OCI-LY7 (cell line): ENCODE results near the gene OGFR. TPM values are rescaled to one million over a fixed set of nuclear protein-coding genes. Genes with fewer than 3 reads are reported as not detected.

ENCODE experiments used
- BruUV-seq: library from RNA; stranded (reverse); fragments of 400-500 nt; replicated peaks from 2 replicates; lab custom pipeline; 2021; lab: Mats Ljungman, UMichigan
- CTCF ChIA-PET: fragments of 300-600 bp; sonication (Branson Sonifier 250); formaldehyde crosslinking; loops from one replicate; lab custom pipeline; 2022; ENCODE audit warnings: antibody characterized with exemption; ENCODE audit not compliant: unreplicated experiment; lab: Charles Lee
- POLR2A ChIA-PET: fragments of 300-600 bp; sonication (Branson Sonifier 250); formaldehyde crosslinking; loops from one replicate; lab custom pipeline; 2022; ENCODE audit warnings: antibody characterized with exemption; lab: Charles Lee
- DNase-seq: peaks from one replicate; pipeline ENCODE4 v3.0.0-alpha.2; 2015; ENCODE audit warnings: low spot score
- H2AFZ ChIP-seq: fragments of 200-600 bp; sonication (generic), shearing (Covaris generic); 2 replicates; pipeline ENCODE4 v1.6.1; 2014; ENCODE audit warnings: mild to moderate bottlenecking, antibody characterized with exemption, low read length, moderate library complexity
- H3K27ac ChIP-seq: fragments of 200-600 bp; sonication (generic); 2 replicates; pipeline ENCODE4 v1.5.1; 2014; ENCODE audit warnings: mixed run types, low read depth, mild to moderate bottlenecking, moderate library complexity, low read length, inconsistent platforms; ENCODE audit not compliant: poor library complexity, severe bottlenecking
- H3K36me3 ChIP-seq: fragments of 200-600 bp; sonication (generic); 2 replicates; pipeline ENCODE4 v1.6.1; 2014; ENCODE audit warnings: mild to moderate bottlenecking, antibody characterized with exemption, low read length, moderate library complexity, mixed read lengths; ENCODE audit not compliant: insufficient read depth
- H3K4me1 ChIP-seq: fragments of 200-600 bp; sonication (generic); 2 replicates; pipeline ENCODE4 v1.5.1; 2014; ENCODE audit warnings: mild to moderate bottlenecking, low read length; ENCODE audit not compliant: insufficient read depth, poor library complexity, severe bottlenecking
- H3K4me2 ChIP-seq: fragments of 200-600 bp; sonication (generic); 2 replicates; pipeline ENCODE4 v1.6.1; 2014; ENCODE audit warnings: mild to moderate bottlenecking, low read length
- H3K4me3 ChIP-seq: fragments of 200-600 bp; sonication (generic); 2 replicates; pipeline ENCODE4 v1.5.1; 2014; ENCODE audit warnings: mild to moderate bottlenecking, low read depth, low read length; ENCODE audit not compliant: poor library complexity, severe bottlenecking
- H3K79me2 ChIP-seq: fragments of 200-600 bp; sonication (generic); 2 replicates; pipeline ENCODE4 v1.6.1; 2016; ENCODE audit warnings: low read depth, mild to moderate bottlenecking, low read length, moderate library complexity, mixed read lengths; ENCODE audit not compliant: insufficient read depth
- H3K9me2 ChIP-seq: fragments of 200-600 bp; sonication (generic); 2 replicates; pipeline ENCODE4 v1.6.1; 2016; ENCODE audit warnings: mild to moderate bottlenecking, low read length, mixed read lengths; ENCODE audit not compliant: insufficient read depth
- H3K9me3 ChIP-seq: fragments of 200-600 bp; sonication (generic); 2 replicates; pipeline ENCODE4 v1.6.1; 2014; ENCODE audit warnings: mild to moderate bottlenecking, mixed run types, low read length, mixed read lengths
- H4K20me1 ChIP-seq: fragments of 200-600 bp; sonication (generic); 2 replicates; pipeline ENCODE4 v1.6.1; 2014; ENCODE audit warnings: mild to moderate bottlenecking, antibody characterized with exemption, low read length, moderate library complexity, mixed read lengths; ENCODE audit not compliant: insufficient read depth
- EZH2phosphoT487 ChIP-seq: fragments of 200-600 bp; sonication (generic); IDR thresholded peaks from 2 replicates; pipeline ENCODE4 v1.6.1; 2018; ENCODE audit warnings: low read depth, borderline replicate concordance, mild to moderate bottlenecking, mixed run types, antibody characterized with exemption, low read length, moderate library complexity, mixed read lengths
- intact Hi-C: fragments of 100-400 bp; cut with micrococcal nuclease; formaldehyde crosslinking; loops from one replicate; pipeline ENCODE4 v1.10.0; 2022; ENCODE audit not compliant: unreplicated experiment
- small RNA-seq: library from RNA; depleted of rRNA; stranded (forward); fragments of <200 nt; gene quantifications from one replicate; pipeline ENCODE3, GENCODE V24; 2014
- total RNA-seq, 2 experiments: library from RNA; depleted of rRNA in 1 of 2; stranded (reverse); fragments of >200 nt in 1 of 2; shearing (Covaris generic) in 1 of 2; gene quantifications; 2 replicates each; pipeline ENCODE4 v1.2.3, GENCODE V29; 2014 to 2022
- TF ChIP-seq, protein P1 (sequence below): fragments of 200-600 bp; sonication (generic); conservative IDR thresholded peaks from 2 replicates; pipeline ENCODE4 v1.5.1; 2014; ENCODE audit warnings: mild to moderate bottlenecking, antibody characterized with exemption, low read length, moderate library complexity, mixed read lengths

OGFR gene
- total RNA-seq, 2 experiments from 2014 or later, result 64.8 to 69.9 TPM

DNA sequence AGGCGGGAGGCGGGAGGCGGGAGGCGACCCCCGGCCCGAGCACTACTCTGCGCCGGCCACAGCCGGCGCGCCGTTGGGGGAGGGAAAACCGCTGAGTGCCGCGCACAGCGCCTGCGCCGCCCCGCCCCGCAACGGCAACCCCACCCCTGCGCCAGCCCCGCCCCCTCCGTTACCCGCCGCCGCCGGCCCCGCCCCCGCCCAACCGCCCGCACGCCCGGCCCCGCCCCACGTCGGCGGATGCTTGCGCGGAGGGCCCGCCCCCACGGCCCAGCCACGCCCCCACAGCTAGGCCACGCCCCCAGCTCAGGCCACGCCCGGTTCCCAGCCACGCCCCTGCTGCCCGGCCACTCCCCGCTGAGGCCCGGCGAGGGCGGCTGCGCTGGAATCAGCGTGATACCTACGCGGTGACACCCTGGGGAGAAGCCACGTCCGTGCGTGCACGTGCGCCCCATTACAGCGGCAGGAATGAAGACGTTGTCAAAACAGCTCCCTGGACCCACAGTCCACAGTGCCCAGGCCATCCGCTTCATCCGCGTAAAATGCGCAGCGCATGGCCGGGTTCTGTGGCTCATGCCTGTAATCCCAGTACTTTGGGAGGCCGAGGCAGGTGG lies 57.2 kb downstream of the OGFR start, which contains the start of gene TCFL5:
TSS of gene TCFL5 (minus strand) at position 97 of the 611 bp plus-strand sequence. CDS start 152 bp downstream, outside the sequence.
- POLR2A ChIA-PET, result interaction anchor here (0.5 to 0.7 kb wide), 5 partner anchors 10 to 313 kb away, joined by 3 to 4 read pairs (median 3); no protein-coding TSS in a partner anchor

More for the DNA sequence above, 57.2 kb downstream of the OGFR start, which contains the start of gene TCFL5:
- H3K9me3 ChIP-seq, result no peaks in the 10 kb centered on the region
- peaks cover 28% of the 10 kb centered on the region for H3K4me1 ChIP-seq
- H3K79me2 ChIP-seq, result peaks cover 7% of the 10 kb centered on the region; the same call in 1 of the 2 replicates
- TF ChIP-seq EZH2phosphoT487, result no peak
- TF ChIP-seq, protein P1, sequence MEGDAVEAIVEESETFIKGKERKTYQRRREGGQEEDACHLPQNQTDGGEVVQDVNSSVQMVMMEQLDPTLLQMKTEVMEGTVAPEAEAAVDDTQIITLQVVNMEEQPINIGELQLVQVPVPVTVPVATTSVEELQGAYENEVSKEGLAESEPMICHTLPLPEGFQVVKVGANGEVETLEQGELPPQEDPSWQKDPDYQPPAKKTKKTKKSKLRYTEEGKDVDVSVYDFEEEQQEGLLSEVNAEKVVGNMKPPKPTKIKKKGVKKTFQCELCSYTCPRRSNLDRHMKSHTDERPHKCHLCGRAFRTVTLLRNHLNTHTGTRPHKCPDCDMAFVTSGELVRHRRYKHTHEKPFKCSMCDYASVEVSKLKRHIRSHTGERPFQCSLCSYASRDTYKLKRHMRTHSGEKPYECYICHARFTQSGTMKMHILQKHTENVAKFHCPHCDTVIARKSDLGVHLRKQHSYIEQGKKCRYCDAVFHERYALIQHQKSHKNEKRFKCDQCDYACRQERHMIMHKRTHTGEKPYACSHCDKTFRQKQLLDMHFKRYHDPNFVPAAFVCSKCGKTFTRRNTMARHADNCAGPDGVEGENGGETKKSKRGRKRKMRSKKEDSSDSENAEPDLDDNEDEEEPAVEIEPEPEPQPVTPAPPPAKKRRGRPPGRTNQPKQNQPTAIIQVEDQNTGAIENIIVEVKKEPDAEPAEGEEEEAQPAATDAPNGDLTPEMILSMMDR, result no peak
- no peak within 1 kb of the TSS for H3K27ac ChIP-seq
- intact Hi-C loops, result no loop called here
- H3K4me3 ChIP-seq, result peak within 1 kb of the TSS; percentile 64
- no peaks in the 10 kb centered on the region for H3K9me2 ChIP-seq
- peaks cover 25% of the 10 kb centered on the region for H3K36me3 ChIP-seq
- CTCF ChIA-PET, result interaction anchor here (0.6 kb wide), 1 partner anchor 15 kb away, joined by 3 read pairs; no protein-coding TSS in a partner anchor
- H4K20me1 ChIP-seq, result no peaks in the 10 kb centered on the region
- no peak within 1 kb of the TSS for H2AFZ ChIP-seq
- H3K4me2 ChIP-seq, result peak within 1 kb of the TSS; percentile 68
- no TSS peak for BruUV-seq
- DNase-seq, result peak; percentile 84

Small RNA genes lying within 50 kb of the gene (small RNA-seq; reads per million reads assigned to genes)
- gene DPH3P1, result not detected

Other genes with a start within 250 kb of the OGFR start
- 34.4 and 52.4 TPM in 2 replicates for gene SLCO4A1, start 162.3 kb upstream of the OGFR start, total RNA-seq (2014; rRNA removed; shearing (Covaris generic))
- gene SLCO4A1, start 162.3 kb upstream of the OGFR start, total RNA-seq (2022), result 30.4 and 34.3 TPM in 2 replicates
- gene NTSR1, start 96.0 kb upstream of the OGFR start, total RNA-seq (2014; rRNA removed; shearing (Covaris generic)), result not detected in 2 replicates
- not detected in 2 replicates for gene NTSR1, start 96.0 kb upstream of the OGFR start, total RNA-seq (2022)
- 22.2 and 25.1 TPM in 2 replicates for gene MRGBP, start 8.4 kb upstream of the OGFR start, total RNA-seq (2014; rRNA removed; shearing (Covaris generic))
- 19.9 and 22.6 TPM in 2 replicates for gene MRGBP, start 8.4 kb upstream of the OGFR start, total RNA-seq (2022)
- gene COL9A3, start 12.2 kb downstream of the OGFR start, total RNA-seq (2014; rRNA removed; shearing (Covaris generic)), result 1.0 and 1.7 TPM in 2 replicates
- 5.2 and 6.1 TPM in 2 replicates for gene COL9A3, start 12.2 kb downstream of the OGFR start, total RNA-seq (2022)
- 9.5 and 10.0 TPM in 2 replicates for gene TCFL5, start 57.0 kb downstream of the OGFR start, total RNA-seq (2014; rRNA removed; shearing (Covaris generic))
- 8.7 and 9.2 TPM in 2 replicates for gene TCFL5, start 57.0 kb downstream of the OGFR start, total RNA-seq (2022)
- gene DIDO1, start 121.7 kb downstream of the OGFR start, total RNA-seq (2014; rRNA removed; shearing (Covaris generic)), result 65.1 and 69.2 TPM in 2 replicates
- gene DIDO1, start 121.7 kb downstream of the OGFR start, total RNA-seq (2022), result 70.6 and 79.0 TPM in 2 replicates
- 28.7 and 29.2 TPM in 2 replicates for gene GID8, start 133.3 kb downstream of the OGFR start, total RNA-seq (2014; rRNA removed; shearing (Covaris generic))
- 46.1 and 47.7 TPM in 2 replicates for gene GID8, start 133.3 kb downstream of the OGFR start, total RNA-seq (2022)
- 1.7 and 2.0 TPM in 2 replicates for gene SLC17A9, start 147.9 kb downstream of the OGFR start, total RNA-seq (2014; rRNA removed; shearing (Covaris generic))
- gene SLC17A9, start 147.9 kb downstream of the OGFR start, total RNA-seq (2022), result 8.1 and 13.2 TPM in 2 replicates
- not detected in 2 replicates for gene BHLHE23, start 202.1 kb downstream of the OGFR start, total RNA-seq (2014; rRNA removed; shearing (Covaris generic))
- gene BHLHE23, start 202.1 kb downstream of the OGFR start, total RNA-seq (2022), result not detected in 2 replicates